ENCODE results near the gene UNC5A. TPM values are rescaled to one million over a fixed set of nuclear protein-coding genes. Genes with fewer than 3 reads are reported as not detected.

UNC5A gene
- total and polyA plus RNA-seq, 9 of the 15 experiments (the other 6 are each of a cell fraction or from before 2014, with no cell fraction given) = not detected

Other genes with a start within 250 kb of the UNC5A start
- 8.8 and 10.4 TPM in 2 replicates for gene GPRIN1, start 200.4 kb upstream of the UNC5A start, total RNA-seq (2014; rRNA removed)
- gene GPRIN1, start 200.4 kb upstream of the UNC5A start, total RNA-seq (2014; rRNA removed; fragmentation: Illumina TruSeq; extraction: Trizol) = 3.9 and 4.6 TPM in 2 replicates
- 4.4 and 4.7 TPM in 2 replicates for gene GPRIN1, start 200.4 kb upstream of the UNC5A start, total RNA-seq (2015; rRNA removed; fragmentation: Illumina TruSeq; extraction: Trizol)
- gene GPRIN1, start 200.4 kb upstream of the UNC5A start, total RNA-seq (2021) = 10.7 and 11.6 TPM in 2 replicates
- gene GPRIN1, start 200.4 kb upstream of the UNC5A start, polyA plus RNA-seq (2011; rRNA removed) = 3.3 and 4.0 TPM in 2 replicates
- gene GPRIN1, start 200.4 kb upstream of the UNC5A start, polyA plus RNA-seq (2014; fragmentation: Illumina TruSeq; extraction: Trizol) = 4.8 and 6.3 TPM in 2 replicates
- under 1 TPM; 0.15 to 0.22 TPM for gene GPRIN1, start 200.4 kb upstream of the UNC5A start, polyA plus RNA-seq (2014; fragmentation: Nextera tagmentation; extraction: Ambion mirVana)
- gene GPRIN1, start 200.4 kb upstream of the UNC5A start, polyA plus RNA-seq (2014; rRNA removed) = 5.1 and 5.8 TPM in 2 replicates
- gene SNCB, start 180.0 kb upstream of the UNC5A start, total RNA-seq (2014; rRNA removed) = 0.29 TPM in 1 of 2 replicates, not detected in the other
- not detected in 2 replicates for gene SNCB, start 180.0 kb upstream of the UNC5A start, total RNA-seq (2014; rRNA removed; fragmentation: Illumina TruSeq; extraction: Trizol)
- gene SNCB, start 180.0 kb upstream of the UNC5A start, total RNA-seq (2015; rRNA removed; fragmentation: Illumina TruSeq; extraction: Trizol) = not detected in 2 replicates
- not detected in 2 replicates for gene SNCB, start 180.0 kb upstream of the UNC5A start, total RNA-seq (2021)
- 0.11 TPM in 1 of 2 replicates, not detected in the other for gene SNCB, start 180.0 kb upstream of the UNC5A start, polyA plus RNA-seq (2011; rRNA removed)
- not detected in 2 replicates for gene SNCB, start 180.0 kb upstream of the UNC5A start, polyA plus RNA-seq (2014; fragmentation: Illumina TruSeq; extraction: Trizol)
- not detected for gene SNCB, start 180.0 kb upstream of the UNC5A start, polyA plus RNA-seq (2014; fragmentation: Nextera tagmentation; extraction: Ambion mirVana)
- not detected in 2 replicates for gene SNCB, start 180.0 kb upstream of the UNC5A start, polyA plus RNA-seq (2014; rRNA removed)
- gene EIF4E1B, start 179.9 kb upstream of the UNC5A start, total RNA-seq (2014; rRNA removed) = not detected in 2 replicates
- gene EIF4E1B, start 179.9 kb upstream of the UNC5A start, total RNA-seq (2014; rRNA removed; fragmentation: Illumina TruSeq; extraction: Trizol) = not detected in 2 replicates
- not detected in 2 replicates for gene EIF4E1B, start 179.9 kb upstream of the UNC5A start, total RNA-seq (2015; rRNA removed; fragmentation: Illumina TruSeq; extraction: Trizol)
- gene EIF4E1B, start 179.9 kb upstream of the UNC5A start, total RNA-seq (2021) = not detected in 2 replicates
- gene EIF4E1B, start 179.9 kb upstream of the UNC5A start, polyA plus RNA-seq (2011; rRNA removed) = 0.04 TPM in 1 of 2 replicates, not detected in the other
- not detected in 2 replicates for gene EIF4E1B, start 179.9 kb upstream of the UNC5A start, polyA plus RNA-seq (2014; fragmentation: Illumina TruSeq; extraction: Trizol)
- gene EIF4E1B, start 179.9 kb upstream of the UNC5A start, polyA plus RNA-seq (2014; fragmentation: Nextera tagmentation; extraction: Ambion mirVana) = not detected
- gene EIF4E1B, start 179.9 kb upstream of the UNC5A start, polyA plus RNA-seq (2014; rRNA removed) = not detected in 2 replicates
- 31.6 and 43.8 TPM in 2 replicates for gene TSPAN17, start 163.1 kb upstream of the UNC5A start, total RNA-seq (2014; rRNA removed)
- gene TSPAN17, start 163.1 kb upstream of the UNC5A start, total RNA-seq (2014; rRNA removed; fragmentation: Illumina TruSeq; extraction: Trizol) = 28.2 and 30.4 TPM in 2 replicates
- 33.5 and 34.5 TPM in 2 replicates for gene TSPAN17, start 163.1 kb upstream of the UNC5A start, total RNA-seq (2015; rRNA removed; fragmentation: Illumina TruSeq; extraction: Trizol)
- 53.3 and 58.3 TPM in 2 replicates for gene TSPAN17, start 163.1 kb upstream of the UNC5A start, total RNA-seq (2021)
- gene TSPAN17, start 163.1 kb upstream of the UNC5A start, polyA plus RNA-seq (2011; rRNA removed) = 38.7 and 44.3 TPM in 2 replicates
- 49.9 and 51.9 TPM in 2 replicates for gene TSPAN17, start 163.1 kb upstream of the UNC5A start, polyA plus RNA-seq (2014; fragmentation: Illumina TruSeq; extraction: Trizol)
- gene TSPAN17, start 163.1 kb upstream of the UNC5A start, polyA plus RNA-seq (2014; fragmentation: Nextera tagmentation; extraction: Ambion mirVana) = 1 to 10 TPM in 1 of 2 experiments, under 1 TPM in 1; 0.73 to 2.9 TPM
- gene TSPAN17, start 163.1 kb upstream of the UNC5A start, polyA plus RNA-seq (2014; rRNA removed) = 43.3 and 58.6 TPM in 2 replicates
- gene HK3, start 88.8 kb downstream of the UNC5A start, total RNA-seq (2014; rRNA removed) = 0.08 TPM in 1 of 2 replicates, not detected in the other
- not detected in 2 replicates for gene HK3, start 88.8 kb downstream of the UNC5A start, total RNA-seq (2014; rRNA removed; fragmentation: Illumina TruSeq; extraction: Trizol)
- gene HK3, start 88.8 kb downstream of the UNC5A start, total RNA-seq (2015; rRNA removed; fragmentation: Illumina TruSeq; extraction: Trizol) = not detected in 2 replicates
- gene HK3, start 88.8 kb downstream of the UNC5A start, total RNA-seq (2021) = 0.16 TPM in 1 of 2 replicates, not detected in the other
- gene HK3, start 88.8 kb downstream of the UNC5A start, polyA plus RNA-seq (2011; rRNA removed) = not detected in 2 replicates
- not detected in 2 replicates for gene HK3, start 88.8 kb downstream of the UNC5A start, polyA plus RNA-seq (2014; fragmentation: Illumina TruSeq; extraction: Trizol)
- not detected for gene HK3, start 88.8 kb downstream of the UNC5A start, polyA plus RNA-seq (2014; fragmentation: Nextera tagmentation; extraction: Ambion mirVana)
- not detected in 2 replicates for gene HK3, start 88.8 kb downstream of the UNC5A start, polyA plus RNA-seq (2014; rRNA removed)
- 28.5 and 33.3 TPM in 2 replicates for gene UIMC1, start 196.2 kb downstream of the UNC5A start, total RNA-seq (2014; rRNA removed)
- gene UIMC1, start 196.2 kb downstream of the UNC5A start, total RNA-seq (2014; rRNA removed; fragmentation: Illumina TruSeq; extraction: Trizol) = 51.7 and 52.3 TPM in 2 replicates
- gene UIMC1, start 196.2 kb downstream of the UNC5A start, total RNA-seq (2015; rRNA removed; fragmentation: Illumina TruSeq; extraction: Trizol) = 41.6 and 49.2 TPM in 2 replicates
- 44.8 and 46.3 TPM in 2 replicates for gene UIMC1, start 196.2 kb downstream of the UNC5A start, total RNA-seq (2021)
- gene UIMC1, start 196.2 kb downstream of the UNC5A start, polyA plus RNA-seq (2011; rRNA removed) = 31.1 and 33.5 TPM in 2 replicates
- 37.6 and 43.7 TPM in 2 replicates for gene UIMC1, start 196.2 kb downstream of the UNC5A start, polyA plus RNA-seq (2014; fragmentation: Illumina TruSeq; extraction: Trizol)
- gene UIMC1, start 196.2 kb downstream of the UNC5A start, polyA plus RNA-seq (2014; fragmentation: Nextera tagmentation; extraction: Ambion mirVana) = 10 to 100 TPM; 14.9 to 23.6 TPM
- 34.0 and 36.8 TPM in 2 replicates for gene UIMC1, start 196.2 kb downstream of the UNC5A start, polyA plus RNA-seq (2014; rRNA removed)
- 19.5 and 29.8 TPM in 2 replicates for gene ZNF346, start 212.1 kb downstream of the UNC5A start, total RNA-seq (2014; rRNA removed)
- 20.1 and 23.1 TPM in 2 replicates for gene ZNF346, start 212.1 kb downstream of the UNC5A start, total RNA-seq (2014; rRNA removed; fragmentation: Illumina TruSeq; extraction: Trizol)
- 20.8 and 21.8 TPM in 2 replicates for gene ZNF346, start 212.1 kb downstream of the UNC5A start, total RNA-seq (2015; rRNA removed; fragmentation: Illumina TruSeq; extraction: Trizol)
- 20.5 and 21.1 TPM in 2 replicates for gene ZNF346, start 212.1 kb downstream of the UNC5A start, total RNA-seq (2021)
- gene ZNF346, start 212.1 kb downstream of the UNC5A start, polyA plus RNA-seq (2011; rRNA removed) = 21.7 and 24.6 TPM in 2 replicates
- 24.8 and 25.1 TPM in 2 replicates for gene ZNF346, start 212.1 kb downstream of the UNC5A start, polyA plus RNA-seq (2014; fragmentation: Illumina TruSeq; extraction: Trizol)
- gene ZNF346, start 212.1 kb downstream of the UNC5A start, polyA plus RNA-seq (2014; fragmentation: Nextera tagmentation; extraction: Ambion mirVana) = 1 to 10 TPM; 5.0 to 6.5 TPM
- 16.8 and 20.2 TPM in 2 replicates for gene ZNF346, start 212.1 kb downstream of the UNC5A start, polyA plus RNA-seq (2014; rRNA removed)